HUDEP-2 (cell line): ENCODE results near the gene SND1.

Source experiments
- DNase-seq, 76 experiments: peaks; one replicate each; lab custom pipeline; 2025; ENCODE audit not compliant: unreplicated experiment in 76 of 76; lab: John Stamatoyannopoulos, UW

SND1 gene

GRCh38 chr7:127821146-127821545 lies 169.2 kb downstream of the SND1 start:
- DNase-seq = no peak

DNA sequence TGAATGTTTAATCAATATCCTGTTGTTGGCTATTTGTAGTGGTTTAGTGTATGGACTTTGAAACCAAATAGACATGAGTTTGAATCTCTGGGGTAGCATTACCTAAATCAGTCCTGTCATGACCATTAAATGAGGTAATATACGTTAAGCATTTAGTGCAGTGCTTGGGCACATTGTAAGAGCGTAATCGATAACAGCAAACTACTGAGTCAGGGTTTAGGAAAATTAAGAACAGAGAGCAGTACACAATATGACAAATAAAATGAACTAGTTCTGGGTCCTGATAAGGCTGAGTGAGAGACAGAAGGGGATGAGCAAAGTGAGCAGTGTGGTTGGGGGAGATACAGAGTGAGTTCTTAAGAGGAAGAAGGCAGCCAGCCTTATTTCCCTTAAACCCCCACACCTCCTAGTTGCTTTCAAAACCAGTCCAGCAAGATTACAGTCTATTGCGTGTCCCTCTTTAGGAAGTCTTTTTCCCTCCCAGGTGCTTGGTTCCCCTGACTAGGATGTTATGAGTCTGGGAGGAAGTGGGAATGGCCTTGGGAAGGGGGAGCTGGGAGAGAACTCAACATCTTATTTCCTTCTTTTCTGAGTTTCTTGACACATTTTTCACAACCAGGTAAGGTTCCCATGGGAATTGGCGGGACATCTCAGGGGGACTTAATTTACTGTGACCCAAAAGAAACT lies 171.0 kb downstream of the SND1 start:
- DNase-seq = no peak

GRCh38 chr7:127824682-127825081 lies 172.7 kb downstream of the SND1 start:
- DNase-seq = no peak

GRCh38 chr7:127828843-127829500 lies 177.0 kb downstream of the SND1 start:
- DNase-seq = no peak

GRCh38 chr7:127831318-127832219 lies 179.6 kb downstream of the SND1 start:
- no peak for DNase-seq

- no peak for DNase-seq
Observed at GRCh38 chr7:127832592-127832991, 180.6 kb downstream of the SND1 start.

- DNase-seq = no peak
Observed at GRCh38 chr7:127833641-127834040, 181.6 kb downstream of the SND1 start.

DNA sequence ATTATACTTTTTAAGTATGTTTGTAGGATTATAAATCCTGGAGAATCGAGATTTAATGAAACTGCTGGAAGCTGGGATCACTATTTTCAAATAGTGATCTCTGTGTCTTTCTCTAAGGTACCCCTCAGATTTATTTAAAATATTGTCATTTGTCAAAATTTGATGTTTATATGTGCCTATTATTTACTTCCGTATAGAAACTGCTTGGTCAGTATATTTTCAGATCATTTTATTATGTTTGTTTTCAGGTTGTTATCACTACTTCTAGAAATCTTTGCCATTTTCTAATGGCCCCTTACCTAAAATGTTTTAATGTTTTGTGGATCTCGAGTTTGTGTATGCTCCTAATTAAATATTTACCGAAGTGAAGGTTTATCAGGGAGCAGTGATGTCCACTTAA lies 183.7 kb downstream of the SND1 start:
- DNase-seq = no peak

DNA sequence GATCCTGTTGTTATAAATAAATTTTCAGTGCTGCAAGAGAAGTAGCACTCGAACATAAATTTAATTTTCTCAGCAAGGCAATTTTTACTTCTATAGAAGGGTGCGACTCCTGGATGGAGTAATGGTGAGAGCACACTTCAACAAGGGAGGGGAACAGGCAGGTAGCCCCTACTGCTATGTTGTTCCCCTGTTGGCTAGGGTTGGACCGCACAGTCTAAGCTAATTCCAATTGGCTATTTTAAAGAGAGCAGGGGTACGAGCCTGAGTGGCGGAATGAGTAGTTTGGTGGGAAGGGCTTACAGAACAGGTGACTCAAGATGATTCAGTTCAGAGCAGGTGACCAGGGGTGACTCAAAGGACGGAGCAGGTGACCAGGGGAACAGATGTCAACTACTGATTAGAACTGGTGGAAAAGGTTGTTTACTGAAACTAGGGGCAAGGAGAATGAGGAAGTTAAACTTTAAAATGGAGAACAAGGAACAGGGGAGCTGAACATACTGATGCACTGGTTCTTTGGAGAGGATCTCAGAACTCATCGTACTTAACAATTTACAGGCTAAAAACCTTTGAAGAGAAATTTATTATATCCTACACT lies 185.9 kb downstream of the SND1 start:
- DNase-seq = peak in 1 of 76 experiments; percentile 7

DNA sequence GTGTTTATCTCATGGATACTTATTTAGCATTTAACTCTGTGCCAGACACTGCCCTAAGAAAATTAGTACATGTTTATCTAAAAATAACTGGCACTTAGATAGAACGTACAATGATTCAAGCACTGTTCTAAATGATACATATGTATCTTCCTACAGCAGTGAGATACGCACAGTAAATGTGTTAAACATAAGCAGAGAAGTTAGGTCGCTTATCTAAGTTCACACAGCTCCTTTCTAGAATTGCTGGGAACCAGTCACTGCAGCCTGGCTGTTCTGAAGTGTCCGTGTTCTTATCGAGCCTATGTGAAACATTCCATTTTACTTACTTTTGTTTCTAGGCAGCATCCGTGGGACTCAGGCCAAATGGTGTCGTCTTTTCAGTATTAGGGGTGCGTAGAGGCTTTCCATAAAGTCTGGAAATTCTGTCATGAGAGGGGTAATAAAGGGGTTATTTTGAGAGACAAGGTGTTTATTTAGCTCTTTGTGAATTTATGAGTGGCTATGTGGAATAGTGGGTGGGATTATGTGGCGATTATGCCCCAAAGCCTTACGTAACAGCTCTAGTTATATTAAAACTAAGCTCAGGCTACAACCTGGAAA lies 186.9 kb downstream of the SND1 start:
- DNase-seq = peak in 6 of 76 experiments; percentile 2 to 55 (median 6)

GRCh38 chr7:127840226-127840951 lies 188.4 kb downstream of the SND1 start:
- DNase-seq = no peak

- DNase-seq = no peak
Observed at GRCh38 chr7:127844165-127844564, 192.2 kb downstream of the SND1 start.

DNA sequence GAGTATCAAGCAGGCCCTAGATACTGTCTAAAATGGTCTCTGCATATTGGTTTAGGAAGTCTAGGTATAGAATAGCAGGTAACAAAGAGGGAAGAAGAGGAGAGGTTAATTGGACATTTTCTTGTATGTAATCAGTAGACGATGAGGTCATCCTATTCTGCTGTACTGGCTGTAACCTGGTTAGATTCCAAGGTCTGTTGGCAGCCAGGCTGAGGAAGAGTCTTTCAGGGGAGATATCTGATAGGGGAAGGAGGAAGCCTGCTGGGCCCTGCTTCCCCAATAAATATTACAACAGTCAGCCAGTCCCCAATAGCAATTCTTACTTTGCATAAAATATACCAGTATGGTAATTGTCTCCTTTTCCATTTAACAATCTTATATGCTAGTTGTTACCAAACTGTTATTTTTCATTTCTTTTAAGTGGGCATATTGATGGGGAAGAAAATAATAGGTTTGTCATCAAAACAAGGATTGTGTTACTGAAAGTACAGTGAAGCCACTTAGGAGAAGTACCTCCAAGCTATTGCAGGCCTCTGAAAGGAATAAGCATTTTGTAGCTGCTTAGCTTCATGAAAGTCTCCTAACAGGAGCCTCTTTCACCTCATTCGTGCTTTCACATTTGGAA lies 192.8 kb downstream of the SND1 start:
- peak in 70 of 76 experiments; percentile 4 to 79 (median 46) for DNase-seq

DNA sequence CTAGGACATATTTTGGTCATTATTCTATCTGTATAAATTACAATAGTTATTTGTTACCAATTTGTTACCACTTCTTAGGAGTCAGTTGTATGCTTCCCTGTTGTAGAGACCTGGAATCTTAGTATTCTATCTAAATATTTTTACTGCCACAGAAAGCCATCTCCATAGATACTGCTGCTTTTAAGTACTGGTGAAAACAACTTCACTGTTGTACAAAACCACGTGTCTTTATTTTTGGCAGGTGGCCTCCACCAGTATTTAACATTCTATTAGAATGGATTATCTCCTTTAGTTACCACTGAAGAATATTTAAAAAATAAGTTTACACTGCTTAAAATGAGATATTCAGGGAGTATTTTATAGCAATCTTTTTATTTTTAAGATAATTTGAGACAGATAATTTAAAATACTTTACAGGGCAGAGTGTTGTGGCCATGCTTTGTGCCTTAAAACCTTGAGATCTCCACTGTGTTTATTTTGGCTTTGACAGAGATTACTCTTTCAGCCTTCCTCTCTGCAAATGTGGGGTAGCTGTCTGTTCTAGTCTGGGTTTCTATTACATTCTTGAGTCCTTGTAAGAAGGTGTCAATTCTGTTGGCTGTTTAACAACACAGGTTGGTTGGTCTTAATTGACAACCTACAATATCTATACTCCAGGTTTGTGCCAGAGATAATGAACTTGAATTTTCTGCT lies 193.7 kb downstream of the SND1 start:
- no peak for DNase-seq

- no peak for DNase-seq
Observed at GRCh38 chr7:127847641-127848040, 195.6 kb downstream of the SND1 start.

- no peak for DNase-seq
Observed at GRCh38 chr7:127848241-127848640, 196.2 kb downstream of the SND1 start.

- DNase-seq = no peak
Observed at GRCh38 chr7:127850195-127850594, 198.2 kb downstream of the SND1 start.

DNA sequence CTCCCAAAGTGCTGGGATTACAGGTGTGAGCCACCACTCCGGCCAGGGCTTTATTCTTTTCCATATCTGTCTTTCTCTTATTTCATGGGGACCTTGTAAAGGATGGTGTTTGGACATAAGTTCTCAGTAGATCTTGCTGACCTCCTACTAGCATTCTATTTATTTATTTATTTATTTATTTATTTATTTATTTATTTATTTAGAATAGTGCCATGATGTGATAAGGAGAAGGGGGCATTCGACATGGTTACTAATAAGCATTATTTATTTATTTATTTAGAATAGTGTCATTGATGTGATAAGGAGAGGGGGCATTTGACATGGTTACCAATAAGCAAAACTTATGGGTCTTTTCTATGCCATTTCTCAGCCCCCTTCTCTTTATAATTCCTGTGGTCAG lies 202.4 kb downstream of the SND1 start:
- DNase-seq = no peak

- DNase-seq = no peak
Observed at GRCh38 chr7:127857464-127857841, 205.5 kb downstream of the SND1 start.
